Measurements from ENCODE around the gene ASXL1. TPM values are rescaled to one million over a fixed set of nuclear protein-coding genes. Genes with fewer than 3 reads are reported as not detected.
"Not testable (repeated sequence)": the region's sequence is repeated elsewhere in the genome, so short reads cannot be mapped to it uniquely, and the experiment has no call there.

ASXL1 gene
- total RNA-seq, 1 donor from 2014 or later, result 36.3 TPM

DNA sequence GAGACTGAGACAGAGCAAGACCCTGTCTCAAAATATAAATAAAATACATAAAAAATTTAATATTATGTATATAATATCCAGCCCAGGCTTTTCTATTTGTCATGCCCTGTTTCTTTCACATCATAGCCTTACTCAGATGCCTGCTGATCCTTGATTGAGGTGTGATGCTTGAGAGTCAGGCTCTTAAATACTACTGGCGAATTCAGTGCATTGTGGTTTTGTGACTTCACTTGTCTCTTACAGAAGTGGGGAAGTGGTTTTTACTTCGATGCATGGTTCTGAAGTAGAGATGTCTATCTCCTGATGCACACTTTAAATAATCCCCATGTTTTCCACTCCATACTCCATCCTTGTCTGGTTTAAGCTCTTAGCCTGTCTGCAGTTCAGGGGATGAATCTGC, 29.1 kb downstream of the ASXL1 start:
- no peak for DNase-seq (ENCODE audit: low spot score)
- intact Hi-C loops (cut with DNase I), result no loop called here

DNA sequence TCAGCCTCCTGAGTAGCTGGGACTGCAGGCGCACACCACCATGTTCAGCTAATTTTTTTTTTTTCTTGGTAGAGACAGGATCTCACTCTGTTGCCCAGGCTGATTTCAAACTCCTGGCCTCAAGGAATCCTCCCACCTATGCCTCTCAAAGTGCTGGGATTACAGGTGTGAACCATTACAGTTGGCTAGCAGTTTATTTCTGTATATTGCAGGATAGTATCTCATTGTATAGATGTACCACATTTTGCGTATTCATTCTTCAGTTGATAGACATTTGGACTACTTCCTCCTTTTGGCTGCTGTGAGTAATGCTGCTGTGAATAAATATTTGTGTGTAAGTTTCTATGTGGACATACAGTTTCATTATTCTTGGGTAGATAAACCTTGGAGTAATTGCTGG, 32.9 kb downstream of the ASXL1 start:
- intact Hi-C loops (cut with DNase I), result no loop called here
- DNase-seq (ENCODE audit: low spot score), result no peak

DNA sequence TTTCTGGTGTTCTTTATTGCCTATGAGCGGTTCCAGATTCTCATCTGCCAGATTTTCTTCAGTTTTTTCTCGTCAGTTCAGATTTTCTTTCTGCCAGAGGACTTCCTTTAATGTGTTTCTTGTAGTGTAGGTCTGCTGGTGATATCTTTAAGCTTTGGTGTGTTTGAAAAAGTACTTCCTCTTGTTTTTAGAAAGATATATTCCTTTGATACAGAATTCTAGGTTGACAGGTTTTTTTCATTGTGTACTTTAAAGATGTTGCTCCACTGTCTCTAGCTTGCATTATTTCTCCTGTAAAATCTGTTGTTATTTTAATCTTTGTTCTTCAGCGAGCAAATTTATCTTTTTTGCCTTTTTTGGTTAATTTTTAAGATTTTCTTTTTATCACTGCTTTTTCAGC, 36.9 kb downstream of the ASXL1 start:
- no peak for DNase-seq (ENCODE audit: low spot score)
- intact Hi-C loops (cut with DNase I), result no loop called here

DNA sequence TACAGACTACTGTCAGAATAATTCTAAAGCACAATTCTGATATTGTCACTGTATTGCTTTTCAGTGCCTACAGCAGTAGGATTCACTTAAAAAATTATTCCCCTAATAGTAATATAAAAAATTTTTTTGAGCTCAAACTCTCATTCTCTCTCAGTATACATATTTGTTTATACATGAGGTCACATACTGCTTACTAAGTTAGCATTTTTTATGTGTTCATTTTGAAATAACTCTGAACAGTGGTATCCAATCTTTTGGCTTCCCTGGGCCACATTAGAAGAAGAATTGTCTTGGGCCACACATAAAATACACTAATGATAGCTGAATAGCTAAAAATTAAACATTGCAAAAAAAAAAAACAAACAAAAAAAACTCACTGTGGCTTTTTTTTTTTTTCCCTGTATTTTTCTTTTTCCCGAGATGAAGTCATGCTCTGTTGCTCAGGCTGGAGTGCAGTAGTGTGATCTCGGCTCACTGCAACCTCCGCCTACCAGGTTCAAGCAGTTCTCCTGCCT, 38.6 kb downstream of the ASXL1 start:
- DNase-seq (ENCODE audit: low spot score), result no peak

DNA sequence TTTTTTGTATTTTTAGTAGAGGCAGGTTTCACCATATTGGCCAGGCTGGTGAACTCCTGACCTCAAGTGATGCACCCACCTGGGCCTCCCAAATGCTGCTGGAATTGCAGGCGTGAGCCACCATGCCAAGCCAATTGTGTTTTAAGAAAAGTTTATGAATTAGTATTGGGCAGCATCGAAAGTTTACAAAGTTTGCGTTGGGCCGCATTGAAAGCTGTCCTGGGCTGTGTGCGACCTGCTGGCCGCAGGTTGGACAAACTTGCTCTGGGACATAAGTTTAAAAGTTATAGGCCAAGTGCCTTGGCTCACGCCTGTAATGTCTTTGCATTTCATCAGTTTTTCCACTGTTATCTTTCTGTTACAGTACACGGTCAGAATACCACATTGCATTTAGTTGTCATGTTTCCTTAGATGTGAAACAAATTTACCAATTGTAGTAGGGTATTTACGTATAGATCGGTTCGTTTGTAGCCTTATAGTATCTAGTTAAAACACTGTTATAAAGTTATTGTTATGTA, 39.5 kb downstream of the ASXL1 start:
- DNase-seq (ENCODE audit: low spot score), result no peak
- intact Hi-C loops (cut with DNase I), result no loop called here

More for the DNA sequence above, 38.6 kb downstream of the ASXL1 start:
- intact Hi-C loops (cut with DNase I), result no loop called here

DNA sequence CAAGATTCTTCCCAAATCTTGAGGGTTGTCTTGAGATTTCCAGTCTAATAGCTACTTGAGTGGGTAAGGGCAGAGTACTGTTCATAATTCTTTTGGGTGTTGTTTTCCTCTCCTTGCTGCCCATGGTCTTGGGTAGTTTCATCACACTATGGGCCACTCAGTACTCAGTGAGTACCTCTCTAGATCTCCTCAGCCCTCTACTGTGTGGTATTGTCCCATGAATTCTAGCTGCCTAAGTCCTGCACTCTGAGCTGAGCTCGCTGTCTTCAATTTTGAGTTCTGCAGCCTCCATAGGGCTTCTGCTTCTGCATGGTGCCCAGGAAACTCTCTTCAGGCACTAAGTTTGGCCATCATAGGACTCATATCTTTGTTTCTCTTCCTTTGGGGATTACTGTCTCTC, 42.3 kb downstream of the ASXL1 start:
- DNase-seq (ENCODE audit: low spot score), result no peak
- intact Hi-C loops (cut with DNase I), result no loop called here

DNA sequence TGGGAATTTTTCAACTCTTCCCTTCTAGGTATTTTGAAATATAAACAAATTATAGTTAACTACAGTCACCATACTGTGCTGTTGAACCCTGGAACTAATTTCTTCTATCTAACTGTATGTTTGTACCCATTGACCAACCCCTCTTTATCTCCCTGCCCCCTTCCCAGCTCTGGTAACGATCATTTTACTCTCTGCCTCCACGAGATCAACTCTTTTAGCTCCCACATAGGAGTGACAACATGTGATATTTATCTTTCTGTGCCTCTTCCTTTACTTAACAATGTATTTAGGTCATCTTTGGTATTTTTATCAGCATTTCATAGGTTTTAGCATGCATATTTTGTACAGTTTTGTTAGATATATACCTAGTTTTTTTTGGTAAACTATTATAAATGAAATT, 45.9 kb downstream of the ASXL1 start:
- intact Hi-C loops (cut with DNase I), result no loop called here
- no peak for DNase-seq (ENCODE audit: low spot score)

DNA sequence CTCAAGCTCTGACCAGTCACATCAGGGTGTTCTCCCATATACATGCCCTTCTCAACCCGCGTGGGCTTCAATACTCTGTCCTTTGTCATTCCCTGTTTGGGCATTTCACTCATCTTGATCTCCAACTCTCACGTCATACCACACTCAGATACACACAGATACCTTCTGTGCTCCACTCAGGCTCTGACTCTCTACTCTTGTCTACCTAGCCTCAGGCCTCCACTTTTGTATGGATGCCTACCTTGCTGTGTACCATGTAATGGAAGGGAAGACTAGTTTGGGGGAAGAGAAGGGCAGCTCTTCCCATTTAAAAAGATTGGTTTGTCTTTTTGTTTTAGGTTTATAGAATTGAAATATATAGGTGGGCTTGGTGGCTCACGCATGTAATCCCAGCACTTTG, 48.6 kb downstream of the ASXL1 start:
- no peak for DNase-seq (ENCODE audit: low spot score)
- intact Hi-C loops (cut with DNase I), result no loop called here

DNA sequence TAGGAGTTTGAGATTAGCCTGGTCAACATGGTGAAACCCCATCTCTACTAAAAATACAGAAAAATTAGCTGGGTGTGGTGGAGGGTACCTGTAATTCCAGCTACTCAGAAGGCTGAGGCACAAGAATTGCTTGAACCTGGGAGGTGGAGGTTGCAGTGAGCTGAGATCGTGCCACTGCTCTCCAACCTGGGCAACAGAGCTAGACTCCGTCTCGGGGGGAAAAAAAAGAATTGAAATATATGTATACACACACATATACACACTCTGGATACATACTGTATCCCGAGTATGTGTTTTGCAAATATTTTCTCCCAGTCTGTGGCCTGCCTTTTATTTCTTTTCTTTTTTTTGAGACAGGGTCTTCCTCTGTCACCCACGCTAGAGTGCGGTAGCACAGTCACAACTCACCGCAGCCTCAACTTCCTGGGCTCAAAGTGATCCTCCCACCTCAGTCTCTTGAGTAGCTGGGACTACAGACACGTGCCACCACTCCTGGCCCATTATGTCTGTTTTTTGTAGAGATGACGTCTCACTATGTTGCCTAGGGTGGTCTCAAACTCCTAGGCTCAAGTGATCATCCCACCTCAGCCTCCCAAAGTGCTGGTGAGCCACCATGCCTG, 49.1 kb downstream of the ASXL1 start:
- DNase-seq (ENCODE audit: low spot score); intact Hi-C loops (cut with DNase I): not testable (repeated sequence)

DNA sequence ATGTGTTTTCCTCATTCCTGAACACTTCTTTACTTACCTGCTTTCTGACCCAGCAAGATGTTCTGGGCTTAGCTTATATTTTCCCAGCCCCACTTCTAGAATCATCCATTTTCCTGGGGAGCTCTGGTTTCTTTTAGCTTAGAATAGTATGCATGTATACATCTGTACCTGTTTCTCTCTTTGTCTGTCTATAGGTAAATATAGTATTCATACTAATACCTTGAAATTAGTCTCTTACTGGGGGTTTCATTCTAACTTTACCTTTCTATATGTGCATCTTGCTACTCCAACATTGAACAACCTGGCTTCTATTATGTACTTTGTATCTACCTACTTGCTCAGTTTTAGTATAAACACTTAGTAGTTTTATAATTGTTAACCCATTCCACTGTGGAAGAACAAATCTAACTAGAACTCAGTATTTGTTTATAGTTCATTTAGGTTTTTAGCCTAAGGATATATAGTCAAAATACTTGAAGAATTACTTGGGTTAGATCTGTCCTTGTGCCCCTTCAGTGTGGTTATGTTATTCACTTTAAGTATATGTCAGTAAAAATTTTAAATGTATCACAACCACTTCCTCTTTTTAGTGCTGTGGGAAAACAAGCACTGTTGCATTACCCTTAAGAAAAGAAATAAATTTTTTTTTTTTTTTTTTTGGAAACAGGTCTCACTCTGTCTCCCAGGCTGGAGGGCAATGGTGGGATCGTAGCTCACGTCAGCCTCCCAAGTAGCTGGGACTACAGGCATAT, 54.0 kb downstream of the ASXL1 start:
- intact Hi-C loops (cut with DNase I), result no loop called here
- DNase-seq (ENCODE audit: low spot score), result no peak

DNA sequence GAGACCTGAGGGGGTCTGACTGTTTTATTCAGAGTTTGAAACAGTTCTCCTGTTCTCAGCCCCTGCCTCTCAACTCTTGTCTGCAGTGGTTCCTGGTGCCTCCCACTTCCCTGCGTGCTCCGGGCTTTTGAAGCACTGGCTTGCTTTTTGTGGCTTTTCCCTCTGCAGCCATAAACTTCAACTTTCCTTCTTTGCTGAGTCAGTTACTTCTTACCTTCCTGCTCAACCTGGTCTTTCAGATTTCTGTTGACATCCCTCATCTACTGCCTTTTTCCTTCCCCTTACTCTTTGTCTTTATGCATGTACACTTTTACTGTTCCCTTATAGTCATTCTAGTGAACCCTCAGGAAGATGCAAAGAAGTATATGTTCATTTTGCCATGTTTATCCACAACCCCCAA, 57.4 kb downstream of the ASXL1 start:
- DNase-seq (ENCODE audit: low spot score), result no peak
- intact Hi-C loops (cut with DNase I), result no loop called here

DNA sequence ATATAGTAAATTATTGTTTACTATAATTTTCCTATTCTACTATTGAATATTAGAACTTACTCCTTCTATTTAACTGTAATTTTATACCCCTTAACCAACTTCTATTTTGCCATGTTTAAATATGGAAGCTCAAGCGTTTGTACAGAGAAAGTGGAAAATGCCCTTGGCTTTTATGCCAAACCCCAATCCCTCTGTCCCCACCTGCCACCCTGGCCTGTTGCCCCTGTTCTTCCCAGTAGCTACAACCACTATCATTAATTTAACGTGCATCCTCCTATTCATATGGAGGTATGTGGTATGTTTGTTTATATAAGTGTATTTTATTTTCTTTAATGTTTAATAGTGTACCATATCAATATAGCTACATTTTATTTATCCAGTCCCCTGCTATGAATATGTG, 58.1 kb downstream of the ASXL1 start:
- no peak for DNase-seq (ENCODE audit: low spot score)
- intact Hi-C loops (cut with DNase I), result no loop called here

DNA sequence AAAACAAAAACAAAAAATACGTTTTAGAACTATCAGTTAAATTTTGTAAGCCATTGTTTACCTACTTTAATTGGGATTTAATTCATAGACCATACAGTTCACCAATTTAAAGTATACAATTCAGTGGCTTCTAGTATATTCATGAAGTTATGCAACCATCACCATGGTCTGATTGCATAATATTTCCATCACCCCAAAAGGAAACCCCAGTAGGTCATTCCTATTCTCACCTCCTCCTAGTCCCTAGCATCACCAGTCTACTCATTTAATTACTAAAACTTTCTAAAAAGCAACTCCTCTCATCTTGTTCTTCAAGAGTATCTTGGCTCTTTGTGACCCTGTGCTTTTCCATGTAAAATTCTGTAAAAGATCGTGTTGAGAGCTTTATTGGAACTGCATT, 60.2 kb downstream of the ASXL1 start:
- no peak for DNase-seq (ENCODE audit: low spot score)
- intact Hi-C loops (cut with DNase I), result no loop called here

DNA sequence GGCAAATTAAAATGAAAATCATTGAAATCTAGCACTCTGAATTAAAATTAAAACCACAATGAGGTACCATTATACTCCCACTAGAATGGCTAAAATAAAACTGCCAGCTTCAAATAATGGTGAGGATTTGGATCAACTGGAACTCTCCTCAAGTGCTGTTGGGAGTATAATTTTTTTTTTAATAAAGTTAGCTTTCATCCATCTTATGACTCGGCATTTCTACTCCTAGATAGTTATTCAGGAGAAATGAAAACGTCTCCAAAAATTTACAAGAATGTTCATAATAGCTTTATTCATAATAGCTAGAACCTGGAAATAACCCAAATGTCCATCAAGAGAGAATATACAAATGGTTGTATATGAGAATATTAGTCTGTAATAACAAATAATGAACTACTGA, 63.2 kb downstream of the ASXL1 start:
- intact Hi-C loops (cut with DNase I), result no loop called here
- no peak for DNase-seq (ENCODE audit: low spot score)

DNA sequence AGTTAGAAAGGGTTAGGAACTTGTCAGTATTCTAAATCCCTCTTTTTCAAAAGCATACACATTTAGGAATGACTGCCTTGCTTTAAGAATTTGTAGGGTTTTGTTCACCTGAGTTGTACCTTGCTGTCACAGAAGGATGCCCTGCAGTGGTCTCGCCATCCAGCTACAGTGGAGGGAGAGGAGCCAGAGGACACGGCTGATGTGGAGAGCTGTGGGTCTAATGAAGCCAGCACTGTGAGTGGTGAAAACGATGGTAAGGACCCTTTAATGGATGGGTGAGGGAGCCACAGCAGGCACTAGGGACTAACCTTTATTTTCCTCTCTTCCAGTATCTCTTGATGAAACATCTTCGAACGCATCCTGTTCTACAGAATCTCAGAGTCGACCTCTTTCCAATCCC, 69.9 kb downstream of the ASXL1 start:
- DNase-seq (ENCODE audit: low spot score), result no peak
- intact Hi-C loops (cut with DNase I), result no loop called here

DNA sequence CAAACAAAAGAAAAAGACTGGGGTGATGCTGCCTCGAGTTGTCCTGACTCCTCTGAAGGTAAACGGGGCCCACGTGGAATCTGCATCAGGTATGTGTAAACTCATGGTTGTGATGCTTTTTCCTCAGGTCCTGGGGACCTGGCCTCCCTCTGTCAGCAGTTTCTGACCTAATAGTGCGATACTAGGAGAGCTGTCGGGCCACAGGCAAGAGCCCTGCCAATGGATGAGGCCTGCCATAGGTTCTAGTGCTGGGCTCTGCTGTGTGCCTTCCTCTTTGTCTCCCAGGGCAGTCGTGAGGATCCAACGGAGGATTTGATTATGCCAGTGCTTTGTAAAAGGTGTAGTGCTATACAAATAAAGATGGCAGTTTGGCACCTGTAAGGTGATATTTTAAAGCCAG, 71.2 kb downstream of the ASXL1 start:
- DNase-seq (ENCODE audit: low spot score), result no peak
- intact Hi-C loops (cut with DNase I), result no loop called here

DNA sequence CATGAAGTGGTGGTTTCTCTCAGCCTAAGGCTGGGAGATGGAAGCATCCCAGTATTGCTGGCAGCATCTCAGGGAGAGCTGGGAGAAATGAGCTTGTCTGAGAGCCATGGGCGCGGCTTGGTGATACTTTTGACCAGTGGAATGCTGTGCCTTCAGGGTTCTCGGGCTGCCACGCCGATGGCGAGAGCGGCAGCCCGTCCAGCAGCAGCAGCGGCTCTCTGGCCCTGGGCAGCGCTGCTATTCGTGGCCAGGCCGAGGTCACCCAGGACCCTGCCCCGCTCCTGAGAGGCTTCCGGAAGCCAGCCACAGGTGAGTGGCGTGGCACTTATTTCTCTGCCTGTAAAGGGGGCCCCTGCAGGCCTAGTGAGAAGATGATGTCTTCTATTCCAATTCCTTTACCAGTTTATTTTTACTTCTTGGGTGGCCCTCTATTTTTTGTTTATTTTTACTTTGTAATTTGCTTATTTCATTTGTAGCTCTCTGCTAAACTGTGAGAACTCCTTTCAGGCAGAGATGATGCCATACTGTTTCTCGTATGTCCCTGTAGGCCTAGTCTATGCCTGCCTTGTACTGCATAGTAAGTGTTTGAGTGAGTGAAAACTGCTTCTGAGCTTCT, 71.7 kb downstream of the ASXL1 start:
- no peak for DNase-seq (ENCODE audit: low spot score)
- intact Hi-C loops (cut with DNase I), result loop anchor here (5.0 kb wide), 1 partner anchor 47 kb away; no protein-coding TSS in a partner anchor

DNA sequence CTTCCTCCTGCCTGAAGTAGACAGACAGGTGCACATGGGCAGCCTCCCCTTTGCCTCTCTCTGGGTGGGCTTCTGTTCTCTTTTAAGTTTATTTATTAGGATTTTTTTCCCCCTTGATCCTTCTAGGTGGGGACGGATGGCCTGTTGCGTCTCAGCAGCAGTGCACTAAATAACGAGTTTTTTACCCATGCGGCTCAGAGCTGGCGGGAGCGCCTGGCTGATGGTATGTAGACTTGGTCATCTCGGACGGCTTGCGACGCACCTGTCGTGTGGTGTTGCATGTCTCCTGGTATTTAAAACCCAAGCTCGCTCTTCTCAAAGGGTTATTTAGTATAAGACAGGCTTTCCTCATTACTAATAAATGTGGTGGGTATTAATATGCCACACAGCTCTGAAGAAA, 73.3 kb downstream of the ASXL1 start:
- intact Hi-C loops (cut with DNase I), result loop anchor here (5.0 kb wide), 1 partner anchor 46 kb away; no protein-coding TSS in a partner anchor
- DNase-seq (ENCODE audit: low spot score), result no peak

DNA sequence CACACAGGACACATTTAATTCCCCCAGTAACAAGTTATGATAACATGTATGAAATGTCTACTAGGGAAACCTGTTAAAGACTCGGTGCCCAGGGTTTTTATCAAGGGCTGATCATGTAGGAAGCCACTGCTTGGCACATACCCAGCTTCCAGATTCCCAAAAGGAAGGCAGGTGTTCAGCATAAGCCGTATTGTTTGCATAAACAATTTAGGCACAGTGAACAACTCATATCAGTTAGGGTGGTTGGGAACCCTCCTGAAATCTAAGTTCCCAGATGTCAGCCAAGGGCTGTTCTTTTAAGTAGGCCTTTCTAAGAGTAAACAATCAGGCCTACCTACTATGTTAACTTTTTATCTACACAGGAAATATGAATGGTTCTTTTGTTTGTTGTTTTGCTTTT, 74.1 kb downstream of the ASXL1 start:
- DNase-seq (ENCODE audit: low spot score), result no peak
- intact Hi-C loops (cut with DNase I), result loop anchor here (5.0 kb wide), 1 partner anchor 45 kb away; no protein-coding TSS in a partner anchor

DNA sequence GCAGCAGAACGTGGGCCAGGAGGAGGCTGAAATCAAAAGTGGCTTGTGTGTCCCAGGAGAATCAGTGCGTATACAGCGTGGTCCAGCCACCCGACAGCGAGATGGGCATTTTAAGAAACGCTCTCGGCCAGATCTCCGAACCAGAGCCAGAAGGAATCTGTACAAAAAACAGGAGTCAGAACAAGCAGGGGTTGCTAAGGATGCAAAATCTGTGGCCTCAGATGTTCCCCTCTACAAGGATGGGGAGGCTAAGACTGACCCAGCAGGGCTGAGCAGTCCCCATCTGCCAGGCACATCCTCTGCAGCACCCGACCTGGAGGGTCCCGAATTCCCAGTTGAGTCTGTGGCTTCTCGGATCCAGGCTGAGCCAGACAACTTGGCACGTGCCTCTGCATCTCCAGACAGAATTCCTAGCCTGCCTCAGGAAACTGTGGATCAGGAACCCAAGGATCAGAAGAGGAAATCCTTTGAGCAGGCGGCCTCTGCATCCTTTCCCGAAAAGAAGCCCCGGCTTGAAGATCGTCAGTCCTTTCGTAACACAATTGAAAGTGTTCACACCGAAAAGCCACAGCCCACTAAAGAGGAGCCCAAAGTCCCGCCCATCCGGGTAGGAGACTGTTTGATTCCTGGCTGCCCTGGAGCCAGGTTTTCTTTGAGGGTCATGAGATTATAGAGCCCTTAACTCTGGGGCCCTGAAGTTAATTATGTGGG, 75.3 kb downstream of the ASXL1 start:
- DNase-seq (ENCODE audit: low spot score), result no peak
- intact Hi-C loops (cut with DNase I), result loop anchor here (1.0 to 5.0 kb wide), 2 partner anchors 44 to 74 kb away; no protein-coding TSS in a partner anchor

All from cardiac septum (tissue), 1 donor.